Hepatic stellate cell (primary cell): ENCODE results near the gene SPAG7.
"Not testable (repeated sequence)": the region's sequence is repeated elsewhere in the genome, so short reads cannot be mapped to it uniquely, and the experiment has no call there.

Experiments used
- DNase-seq: peaks from one replicate; pipeline ENCODE4 v3.0.0; 2011; ENCODE audit warnings: low spot score

The SPAG7 gene

GRCh38 chr17:4938069-4938491 is 29.5 kb downstream of the SPAG7 start:
- no peak for DNase-seq

DNA sequence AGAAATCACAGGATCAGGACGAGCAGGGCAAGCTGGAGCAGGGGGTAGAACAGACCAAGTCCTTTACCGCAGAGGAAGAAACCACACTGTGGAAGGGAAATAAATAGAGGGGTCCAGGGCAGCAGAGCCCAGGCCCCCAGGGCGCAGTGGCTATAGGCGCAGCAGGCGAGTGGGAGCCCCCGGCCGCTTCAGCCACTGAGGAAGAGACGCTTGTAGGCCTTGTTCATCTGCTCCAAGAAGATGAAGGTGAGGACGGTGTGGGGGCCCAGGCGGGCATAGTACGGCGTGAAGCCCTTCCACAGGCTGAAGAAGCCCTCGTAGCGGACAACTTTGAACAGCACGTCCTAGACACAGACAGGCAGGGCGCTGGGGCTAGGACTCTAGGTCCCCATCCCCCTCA is 30.1 kb downstream of the SPAG7 start:
- no peak for DNase-seq

GRCh38 chr17:4936436-4936835 is 31.2 kb downstream of the SPAG7 start:
- no peak for DNase-seq

DNA sequence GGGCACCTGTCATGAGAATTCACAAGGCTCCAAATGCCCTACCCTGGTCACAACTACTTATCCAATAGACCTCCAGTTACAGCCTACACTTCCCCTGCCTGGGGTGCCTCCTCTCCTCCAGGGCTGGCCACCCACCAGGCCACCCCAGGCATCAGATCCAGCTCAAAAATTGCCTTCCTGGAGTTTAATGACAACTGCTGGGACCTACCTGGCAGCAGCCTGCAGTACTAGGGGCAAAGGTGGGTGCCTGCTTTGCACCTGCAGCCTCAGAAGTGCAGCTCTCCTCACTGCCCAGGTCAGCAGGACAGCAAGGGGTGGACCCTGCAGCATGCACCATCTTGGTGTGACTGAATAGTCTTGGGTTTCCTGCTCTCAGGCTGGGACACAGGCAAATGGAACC is 32.0 kb downstream of the SPAG7 start:
- DNase-seq, result no peak

- peak; percentile 70 for DNase-seq
These were observed 33.2 kb downstream of the SPAG7 start for GRCh38 chr17:4934173-4934979.

GRCh38 chr17:4933646-4934045 is 34.0 kb downstream of the SPAG7 start:
- DNase-seq, result no peak

DNA sequence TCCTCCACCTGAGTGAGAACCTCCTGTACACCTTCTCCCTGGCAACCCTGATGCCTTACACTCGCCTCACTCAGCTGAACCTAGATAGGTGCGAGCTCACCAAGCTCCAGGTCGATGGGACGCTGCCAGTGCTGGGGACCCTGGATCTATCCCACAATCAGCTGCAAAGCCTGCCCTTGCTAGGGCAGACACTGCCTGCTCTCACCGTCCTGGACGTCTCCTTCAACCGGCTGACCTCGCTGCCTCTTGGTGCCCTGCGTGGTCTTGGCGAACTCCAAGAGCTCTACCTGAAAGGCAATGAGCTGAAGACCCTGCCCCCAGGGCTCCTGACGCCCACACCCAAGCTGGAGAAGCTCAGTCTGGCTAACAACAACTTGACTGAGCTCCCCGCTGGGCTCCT is 34.9 kb downstream of the SPAG7 start:
- DNase-seq, result no peak

DNA sequence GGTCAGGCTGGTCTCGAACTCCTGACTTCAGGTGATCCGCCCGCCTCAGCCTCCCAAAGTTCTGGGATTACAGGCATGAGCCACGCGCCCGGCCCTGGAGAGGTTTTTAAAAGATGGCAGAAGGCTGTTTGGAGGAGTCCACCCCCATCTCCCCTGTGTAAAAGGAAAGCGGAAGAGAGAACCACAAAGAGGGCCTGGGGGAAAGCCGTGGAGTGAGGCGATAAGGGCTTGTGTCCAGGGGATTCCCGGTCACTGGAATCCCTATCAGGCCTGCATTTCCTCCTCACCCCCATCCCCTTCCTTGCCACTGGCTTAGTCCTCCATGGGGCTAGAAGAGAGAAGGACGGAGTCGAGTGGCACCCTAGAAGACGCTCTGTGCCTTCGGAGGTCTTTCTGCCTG is 35.7 kb downstream of the SPAG7 start, which contains the start of gene GP1BA:
Gene GP1BA, plus strand, starts transcription at position 315 of the 400 bp plus-strand sequence. CDS start 328 bp downstream, outside the sequence.
- DNase-seq, result no peak

DNA sequence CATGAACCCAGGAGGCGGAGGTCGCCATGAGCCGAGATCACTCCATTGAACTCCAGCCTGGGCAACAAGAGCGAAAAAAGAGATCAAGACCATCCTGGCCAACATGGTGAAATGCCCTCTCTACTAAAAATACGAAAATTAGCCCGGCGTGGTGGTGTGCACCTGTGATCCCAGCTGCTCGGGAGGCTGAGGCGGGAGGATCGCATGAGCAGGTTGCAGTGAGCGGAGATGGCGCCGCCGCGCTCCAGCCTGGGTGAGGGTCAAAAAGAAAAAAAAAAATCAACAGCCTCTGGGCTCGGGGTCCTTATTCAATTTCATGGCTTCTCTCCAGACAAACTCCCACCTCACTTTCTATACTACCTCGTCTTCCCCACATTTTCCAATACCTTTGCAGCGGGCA is 38.7 kb downstream of the SPAG7 start:
- DNase-seq, result no peak

GRCh38 chr17:4926577-4927335 is 40.9 kb downstream of the SPAG7 start:
- DNase-seq, result not testable (repeated sequence)

DNA sequence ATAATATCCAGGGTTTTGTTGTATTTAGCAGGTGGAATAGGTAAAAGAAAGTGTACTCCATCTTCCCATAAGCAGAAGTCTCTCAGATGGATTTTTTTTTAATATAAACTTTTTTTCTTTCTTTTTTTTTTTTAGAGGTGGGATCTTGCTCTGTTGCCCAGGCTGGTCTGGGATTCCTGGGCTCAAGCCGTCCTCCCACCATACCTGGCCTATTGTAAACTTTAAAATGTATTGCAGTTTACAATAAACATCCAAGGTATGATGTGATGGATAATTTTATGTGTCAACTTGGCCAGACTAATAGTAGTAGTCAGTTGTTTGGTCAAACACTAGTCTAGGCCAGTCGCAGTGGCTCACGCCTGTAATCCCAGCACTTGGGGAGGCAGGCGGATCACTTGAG is 46.3 kb downstream of the SPAG7 start:
- no peak for DNase-seq

- no peak for DNase-seq
These were observed 47.1 kb downstream of the SPAG7 start for GRCh38 chr17:4920351-4921048.

GRCh38 chr17:4919511-4920047 is 48.0 kb downstream of the SPAG7 start:
- no peak for DNase-seq

GRCh38 chr17:4914551-4914950 is 53.1 kb downstream of the SPAG7 start:
- not testable (repeated sequence) for DNase-seq

GRCh38 chr17:4913994-4914393 is 53.6 kb downstream of the SPAG7 start:
- DNase-seq, result no peak
